HG03457 (cell line): ENCODE data around the gene CPED1.
"Not testable (repeated sequence)": the region's sequence is repeated elsewhere in the genome, so short reads cannot be mapped to it uniquely, and the experiment has no call there.

Experiments used
- ATAC-seq: cut with Tn5 transposase; IDR thresholded peaks from one replicate; pipeline ENCODE4 v1.9.1; 2021; ENCODE audit warnings: moderate number of reproducible peaks; ENCODE audit not compliant: unreplicated experiment

The CPED1 gene

GRCh38 chr7:121178452-121178851 lies 189.9 kb downstream of the CPED1 start:
- ATAC-seq: no peak

- ATAC-seq: no peak
These were observed 190.5 kb downstream of the CPED1 start for GRCh38 chr7:121178869-121179497.

GRCh38 chr7:121180436-121181063 lies 192.0 kb downstream of the CPED1 start:
- ATAC-seq: peak; percentile 97

GRCh38 chr7:121181357-121181756 lies 192.8 kb downstream of the CPED1 start:
- ATAC-seq: no peak

- ATAC-seq: no peak
These were observed 193.8 kb downstream of the CPED1 start for GRCh38 chr7:121182281-121182680.

- ATAC-seq: no peak
These were observed 194.4 kb downstream of the CPED1 start for GRCh38 chr7:121182902-121183301.

- not testable (repeated sequence) for ATAC-seq
These were observed 195.4 kb downstream of the CPED1 start for GRCh38 chr7:121183883-121184282.

- no peak for ATAC-seq
These were observed 198.2 kb downstream of the CPED1 start for GRCh38 chr7:121186746-121187145.

GRCh38 chr7:121187222-121187621 lies 198.7 kb downstream of the CPED1 start:
- peak; percentile 86 for ATAC-seq

GRCh38 chr7:121187676-121188075 lies 199.2 kb downstream of the CPED1 start:
- no peak for ATAC-seq

- ATAC-seq: no peak
These were observed 204.3 kb downstream of the CPED1 start for GRCh38 chr7:121192834-121193233.

- no peak for ATAC-seq
These were observed 206.5 kb downstream of the CPED1 start for GRCh38 chr7:121195010-121195409.

GRCh38 chr7:121195874-121196273 lies 207.4 kb downstream of the CPED1 start:
- no peak for ATAC-seq

GRCh38 chr7:121196286-121196685 lies 207.8 kb downstream of the CPED1 start:
- no peak for ATAC-seq

GRCh38 chr7:121197455-121197854 lies 208.9 kb downstream of the CPED1 start:
- ATAC-seq: no peak

- no peak for ATAC-seq
These were observed 210.0 kb downstream of the CPED1 start for GRCh38 chr7:121198502-121198901.

- ATAC-seq: no peak
These were observed 213.6 kb downstream of the CPED1 start for GRCh38 chr7:121202125-121202524.

- no peak for ATAC-seq
These were observed 214.3 kb downstream of the CPED1 start for GRCh38 chr7:121202834-121203233.

- ATAC-seq: no peak
These were observed 216.0 kb downstream of the CPED1 start for GRCh38 chr7:121204537-121204936.

GRCh38 chr7:121205777-121206176 lies 217.3 kb downstream of the CPED1 start:
- no peak for ATAC-seq

GRCh38 chr7:121211253-121211652 lies 222.7 kb downstream of the CPED1 start:
- ATAC-seq: no peak

GRCh38 chr7:121212036-121212435 lies 223.5 kb downstream of the CPED1 start:
- no peak for ATAC-seq

- ATAC-seq: no peak
These were observed 226.1 kb downstream of the CPED1 start for GRCh38 chr7:121214657-121215056.
